ENCODE data around the gene DNAI1. TPM values are rescaled to one million over a fixed set of nuclear protein-coding genes. Genes with fewer than 3 reads are reported as not detected.

Gene DNAI1
- total and polyA plus RNA-seq, 4 donors, result 4.6 to 26.2 (median 9.2) TPM

- ATAC-seq (ENCODE audit: insufficient read depth, low FRiP score), result no peak
- 60 to 61% methylated on average over 16 of the region's 16 CpGs for WGBS, 2 donors
- DNase-seq, result peak; percentile 72 to 77 (median 73)
These were observed 88.5 kb downstream of the DNAI1 start for GRCh38 chr9:34546834-34547827.

DNA sequence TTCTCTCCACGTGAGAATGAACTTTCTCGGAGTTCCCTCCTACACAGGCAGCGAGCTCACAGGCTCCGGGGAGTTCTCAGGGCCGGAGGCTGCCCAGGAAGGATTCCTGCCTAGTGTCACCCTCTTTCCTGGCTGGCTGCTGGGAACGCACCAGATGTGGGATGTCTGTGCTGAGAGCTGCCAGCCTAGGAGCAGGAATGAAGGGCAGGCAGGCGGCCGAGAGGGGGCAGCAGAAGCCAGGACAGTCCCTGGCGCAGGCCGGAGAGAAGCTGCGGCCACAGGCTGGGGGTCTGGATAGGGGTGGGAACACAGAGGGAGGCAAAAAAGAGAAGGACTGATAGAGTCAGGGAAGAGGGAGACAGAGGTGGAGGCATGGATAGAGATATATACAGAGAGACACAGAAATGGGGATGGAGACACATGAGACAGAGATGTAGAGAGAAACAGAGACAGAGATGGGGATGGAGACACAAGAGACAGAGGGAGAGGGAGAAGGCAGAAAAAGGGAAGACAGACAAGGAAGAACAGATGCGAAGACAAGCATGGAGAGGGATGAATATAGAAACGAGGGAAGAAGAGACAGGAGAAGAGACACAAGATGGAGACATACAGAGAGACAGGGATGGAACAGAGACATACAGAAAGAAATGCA, 89.5 kb downstream of the DNAI1 start:
- H3K27me3 ChIP-seq (ENCODE audit: control insufficient read depth in 3 of 3, insufficient read depth in 3 of 3, low read length in 2 of 3), result peaks cover 0 to 8% (median 0%) of the 10 kb centered on the region in 3 donors
- no peak overlapping the region for H3K27ac ChIP-seq (ENCODE audit: low read depth in 1 of 2, low read length in 1 of 2)
- no peaks in the 10 kb centered on the region for H3K9me3 ChIP-seq (ENCODE audit: control insufficient read depth in 4 of 4, insufficient read depth in 3 of 4, low read length in 3 of 4)
- H3K36me3 ChIP-seq (ENCODE audit: control insufficient read depth in 4 of 4, insufficient read depth in 4 of 4, low read length in 4 of 4), result peaks cover 0 to 2% (median 0%) of the 10 kb centered on the region in 4 donors
- H3K4me1 ChIP-seq (ENCODE audit: control insufficient read depth in 5 of 5, insufficient read depth in 5 of 5, low read length in 5 of 5), result peaks cover 0 to 6% (median 0%) of the 10 kb centered on the region in 5 donors
- H3K4me3 ChIP-seq, result no peak overlapping the region
- WGBS, 2 donors, result 15 to 18% methylated on average over 13 of the region's 13 CpGs
- ATAC-seq (ENCODE audit: insufficient read depth, low FRiP score) (peak; percentile 35), DNase-seq (peak; percentile 87 to 89 (median 88))
- TF ChIP-seq CTCF (IDR thresholded peaks at IDR 0.05; ENCODE audit: control extremely low read depth, extremely low read depth), result peak; percentile 75
- H3K9ac ChIP-seq (ENCODE audit: insufficient read depth in 1 of 2, low read length in 2 of 2), result no peak overlapping the region

More at GRCh38 chr9:34546834-34547827, 88.5 kb downstream of the DNAI1 start:
- no peak overlapping the region for H3K9ac ChIP-seq (ENCODE audit: insufficient read depth in 1 of 2, low read length in 2 of 2)
- H3K9me3 ChIP-seq (ENCODE audit: control insufficient read depth in 4 of 4, insufficient read depth in 3 of 4, low read length in 3 of 4), result no peaks in the 10 kb centered on the region
- no peak overlapping the region for H3K27ac ChIP-seq (ENCODE audit: low read depth in 1 of 2, low read length in 1 of 2)
- no peaks in the 10 kb centered on the region for H3K36me3 ChIP-seq (ENCODE audit: control insufficient read depth in 4 of 4, insufficient read depth in 4 of 4, low read length in 4 of 4)
- H3K4me1 ChIP-seq (ENCODE audit: control insufficient read depth in 5 of 5, insufficient read depth in 5 of 5, low read length in 5 of 5), result peaks cover 0 to 6% (median 0%) of the 10 kb centered on the region in 5 donors
- H3K27me3 ChIP-seq (ENCODE audit: control insufficient read depth in 3 of 3, insufficient read depth in 3 of 3, low read length in 2 of 3), result peaks cover 0 to 5% (median 0%) of the 10 kb centered on the region in 3 donors
- no peak overlapping the region for H3K4me3 ChIP-seq
- TF ChIP-seq CTCF (IDR thresholded peaks at IDR 0.05; ENCODE audit: control extremely low read depth, extremely low read depth), result peak; percentile 11

DNA sequence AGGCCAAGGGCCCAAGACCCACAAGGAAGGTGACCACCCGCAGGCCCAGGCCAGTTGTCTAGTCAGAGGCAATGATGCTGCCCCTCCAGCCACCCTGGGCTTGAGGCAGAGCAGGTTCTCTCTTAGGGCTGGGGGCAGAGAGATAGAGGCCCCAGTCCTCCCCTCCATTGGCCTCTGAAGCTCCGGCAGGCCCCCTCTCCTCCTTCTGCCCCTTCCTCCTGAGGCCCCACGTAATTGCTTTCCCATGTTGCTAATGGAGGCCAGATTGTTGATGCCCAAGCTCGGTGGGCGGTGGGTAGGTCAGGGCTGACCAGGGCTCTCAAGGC, 90.8 kb downstream of the DNAI1 start:
- DNase-seq (no peak), ATAC-seq (ENCODE audit: insufficient read depth, low FRiP score) (no peak)
- Histone ChIP-seq H3K4me3 (no peak overlapping the region), H3K36me3 (ENCODE audit: control insufficient read depth in 4 of 4, insufficient read depth in 4 of 4, low read length in 4 of 4) (peaks cover 0 to 3% (median under 1%) of the 10 kb centered on the region in 4 donors), H3K4me1 (ENCODE audit: control insufficient read depth in 5 of 5, insufficient read depth in 5 of 5, low read length in 5 of 5) (peaks cover 0 to 9% (median 0%) of the 10 kb centered on the region in 5 donors), H3K9me3 (ENCODE audit: control insufficient read depth in 4 of 4, insufficient read depth in 3 of 4, low read length in 3 of 4) (no peaks in the 10 kb centered on the region), H3K9ac (ENCODE audit: insufficient read depth in 1 of 2, low read length in 2 of 2) (no peak overlapping the region), H3K27ac (ENCODE audit: low read depth in 1 of 2, low read length in 1 of 2) (no peak overlapping the region), H3K27me3 (ENCODE audit: control insufficient read depth in 3 of 3, insufficient read depth in 3 of 3, low read length in 2 of 3) (peaks cover 0 to 7% (median 0%) of the 10 kb centered on the region in 3 donors)
- TF ChIP-seq CTCF (IDR thresholded peaks at IDR 0.05; ENCODE audit: control extremely low read depth, extremely low read depth), result no peak
- WGBS, 2 donors, result 84 to 91% methylated on average over 5 of the region's 5 CpGs
